HG03565 (cell line): Measurements from ENCODE around the gene PSMA7.
"Not testable (repeated sequence)": the region's sequence is repeated elsewhere in the genome, so short reads cannot be mapped to it uniquely, and the experiment has no call there.

ENCODE experiments used
- ATAC-seq: cut with Tn5 transposase; IDR thresholded peaks from one replicate; pipeline ENCODE4 v1.9.1; 2021; ENCODE audit warnings: mild to moderate bottlenecking, moderate library complexity; ENCODE audit not compliant: unreplicated experiment

The PSMA7 gene

GRCh38 chr20:62156254-62156556 is 13.0 kb upstream of the PSMA7 start:
- no peak for ATAC-seq

- no peak for ATAC-seq
Measured at GRCh38 chr20:62155428-62156253, 12.4 kb upstream of the PSMA7 start.

GRCh38 chr20:62151835-62152364 is 8.7 kb upstream of the PSMA7 start:
- no peak for ATAC-seq

- no peak for ATAC-seq
Measured at GRCh38 chr20:62151225-62151624, 8.0 kb upstream of the PSMA7 start.

- ATAC-seq: no peak
Measured at GRCh38 chr20:62150310-62150575, 7.0 kb upstream of the PSMA7 start.

- no peak for ATAC-seq
Measured at GRCh38 chr20:62149532-62150309, 6.5 kb upstream of the PSMA7 start.

GRCh38 chr20:62148908-62149314 is 5.7 kb upstream of the PSMA7 start:
- ATAC-seq: no peak

GRCh38 chr20:62148383-62148782 is 5.2 kb upstream of the PSMA7 start:
- ATAC-seq: not testable (repeated sequence)

GRCh38 chr20:62147528-62147927 is 4.3 kb upstream of the PSMA7 start:
- no peak for ATAC-seq

GRCh38 chr20:62147125-62147524 is 3.9 kb upstream of the PSMA7 start:
- no peak for ATAC-seq

GRCh38 chr20:62146019-62146755 is 3.0 kb upstream of the PSMA7 start:
- no peak for ATAC-seq

GRCh38 chr20:62145688-62146018 is 2.5 kb upstream of the PSMA7 start:
- ATAC-seq: no peak

GRCh38 chr20:62143957-62144825 is 997 bp upstream of the PSMA7 start:
- no peak for ATAC-seq

- ATAC-seq: peak; percentile 12
Measured at GRCh38 chr20:62142252-62143080, 728 bp downstream of the PSMA7 start.

- ATAC-seq: no peak
Measured at GRCh38 chr20:62141397-62142251, 1.6 kb downstream of the PSMA7 start.

- no peak for ATAC-seq
Measured at GRCh38 chr20:62141043-62141396, 2.2 kb downstream of the PSMA7 start.

- no peak for ATAC-seq
Measured at GRCh38 chr20:62139636-62140035, 3.6 kb downstream of the PSMA7 start.

GRCh38 chr20:62138912-62139311 is 4.3 kb downstream of the PSMA7 start:
- ATAC-seq: no peak

- no peak for ATAC-seq
Measured at GRCh38 chr20:62138204-62138543, 5.0 kb downstream of the PSMA7 start.
